ENCODE data around the gene ERH. TPM values are rescaled to one million over a fixed set of nuclear protein-coding genes. Genes with fewer than 3 reads are reported as not detected.

The ERH gene
- total RNA-seq, 1 experiment from 2014 or later = 352 TPM

- no peak for TF ChIP-seq ATF3 (IDR thresholded peaks at IDR 0.05)
- no peak for TF ChIP-seq POLR2A (IDR thresholded peaks at IDR 0.05; ENCODE audit: borderline replicate concordance, extremely low read depth, insufficient read depth, insufficient read length)
- no peak for TF ChIP-seq CBX3 (IDR thresholded peaks at IDR 0.05; ENCODE audit: low read depth)
- TF ChIP-seq REST (IDR thresholded peaks at IDR 0.05; ENCODE audit: low read depth) = no peak
- TF ChIP-seq ZBTB33 (IDR thresholded peaks at IDR 0.05; ENCODE audit: extremely low read depth, insufficient replicate concordance, low read length) = no peak
- no peak for TF ChIP-seq ELF1 (IDR thresholded peaks at IDR 0.05; ENCODE audit: borderline replicate concordance, low read depth)
- no peak for TF ChIP-seq FOSL1 (IDR thresholded peaks at IDR 0.05; ENCODE audit: low read depth)
- no peak for TF ChIP-seq RAD21 (IDR thresholded peaks at IDR 0.05; ENCODE audit: low read depth)
- TF ChIP-seq EZH2 (IDR thresholded peaks at IDR 0.05) = no peak
- no peak for TF ChIP-seq SIN3A (IDR thresholded peaks at IDR 0.05; ENCODE audit: low read depth)
- no peak for TF ChIP-seq ZNF274 (IDR thresholded peaks at IDR 0.05; ENCODE audit: low read depth, low read length)
- Histone ChIP-seq H3K9ac (ENCODE audit: low read length) (no peak overlapping the region), H3K36me3 (ENCODE audit: control insufficient read depth in 1 of 2, insufficient read depth in 2 of 2, low read length in 2 of 2) (no peaks in the 10 kb centered on the region), H3K27me3 (ENCODE audit: insufficient read depth, low read length) (peaks cover 3% of the 10 kb centered on the region; the same call in 1 of the 2 replicates), H2AFZ (ENCODE audit: low read depth, low read length, poor library complexity, severe bottlenecking) (no peak overlapping the region), H3K79me2 (ENCODE audit: insufficient read depth, low read length) (no peaks in the 10 kb centered on the region), H3K4me2 (ENCODE audit: low read length) (no peak overlapping the region), H3K27ac (ENCODE audit: low read depth, low read length) (no peak overlapping the region), H3K9me2 (ENCODE audit: insufficient read depth) (no peaks in the 10 kb centered on the region), H3K4me3 (replicated peaks in 1 of 2; ENCODE audit: low read depth in 1 of 2, low read length in 2 of 2) (no peak overlapping the region), H3K9me3 (ENCODE audit: control insufficient read depth in 1 of 2, insufficient read depth in 1 of 2, low read depth in 1 of 2, low read length in 2 of 2) (no peaks in the 10 kb centered on the region), H4K20me1 (ENCODE audit: insufficient read depth) (no peaks in the 10 kb centered on the region), H3K4me1 (ENCODE audit: control insufficient read depth in 1 of 2, insufficient read depth in 2 of 2, low read length in 2 of 2) (no peaks in the 10 kb centered on the region)
- intact Hi-C loops (cut with micrococcal nuclease) = no loop called here
- no peak for ATAC-seq
- ChIA-PET POLR2A (no interaction called here), RAD21 (ENCODE audit: low non-redundant PET in 1 of 2, low total read pairs in 2 of 2, uncharacterized antibody in 2 of 2, unreplicated experiment in 2 of 2) (no interaction called here), CTCF (interaction anchor here (1.3 kb wide), 1 partner anchor 18 kb away, joined by 4 read pairs; no protein-coding TSS in a partner anchor)
- BruUV-seq (replicated peaks) = no TSS peak
- no peak for DNase-seq (ENCODE audit: low read depth, low spot score)
These were observed 52.7 kb downstream of the ERH start for GRCh38 chr14:69345402-69345801.

Data from HCT116 (cell line).